Measurements from ENCODE around the gene PIAS1.
"Not testable (repeated sequence)": the region's sequence is repeated elsewhere in the genome, so short reads cannot be mapped to it uniquely, and the experiment has no call there.

The PIAS1 gene

GRCh38 chr15:68034719-68035293 lies 19.3 kb upstream of the PIAS1 start:
- DNase-seq (ENCODE audit: low read depth), result no peak

DNA sequence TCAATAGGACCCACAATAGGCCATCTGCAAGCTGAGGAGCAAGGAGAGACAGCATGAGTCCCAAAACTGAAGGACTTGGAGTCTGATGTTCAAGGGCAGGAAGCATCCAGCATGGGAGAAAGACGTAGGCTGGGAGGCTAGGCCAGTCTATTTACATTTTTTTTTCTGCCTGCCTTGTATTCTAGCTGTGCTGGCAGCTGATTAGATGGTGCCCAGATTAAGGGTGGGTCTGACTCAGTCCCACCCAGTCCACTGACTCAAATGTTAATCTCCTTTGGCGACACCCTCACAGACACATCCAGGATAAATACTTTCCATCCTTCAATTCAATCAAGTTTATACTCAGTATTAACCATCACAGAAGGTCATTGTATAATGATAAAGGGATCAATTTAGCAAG lies 15.9 kb upstream of the PIAS1 start:
- DNase-seq (ENCODE audit: low read depth), result no peak

DNA sequence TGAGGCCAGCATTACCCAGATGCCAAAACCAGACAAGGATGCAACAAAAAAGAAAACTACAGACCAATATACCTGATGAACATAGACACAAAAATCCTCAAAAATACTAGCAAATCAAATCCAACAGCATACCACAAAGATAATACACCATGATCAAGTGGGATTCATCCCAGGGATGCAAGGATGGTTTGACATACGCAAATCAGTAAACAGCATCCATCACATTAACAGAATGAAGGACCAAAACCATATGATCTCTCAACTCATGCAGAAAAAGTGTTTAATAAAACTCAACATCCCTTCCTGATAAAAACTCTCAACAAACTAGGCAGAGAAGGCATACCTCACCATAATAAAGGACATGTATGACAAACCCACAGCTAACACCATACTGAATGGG lies 14.0 kb upstream of the PIAS1 start:
- DNase-seq (ENCODE audit: low read depth), result no peak

DNA sequence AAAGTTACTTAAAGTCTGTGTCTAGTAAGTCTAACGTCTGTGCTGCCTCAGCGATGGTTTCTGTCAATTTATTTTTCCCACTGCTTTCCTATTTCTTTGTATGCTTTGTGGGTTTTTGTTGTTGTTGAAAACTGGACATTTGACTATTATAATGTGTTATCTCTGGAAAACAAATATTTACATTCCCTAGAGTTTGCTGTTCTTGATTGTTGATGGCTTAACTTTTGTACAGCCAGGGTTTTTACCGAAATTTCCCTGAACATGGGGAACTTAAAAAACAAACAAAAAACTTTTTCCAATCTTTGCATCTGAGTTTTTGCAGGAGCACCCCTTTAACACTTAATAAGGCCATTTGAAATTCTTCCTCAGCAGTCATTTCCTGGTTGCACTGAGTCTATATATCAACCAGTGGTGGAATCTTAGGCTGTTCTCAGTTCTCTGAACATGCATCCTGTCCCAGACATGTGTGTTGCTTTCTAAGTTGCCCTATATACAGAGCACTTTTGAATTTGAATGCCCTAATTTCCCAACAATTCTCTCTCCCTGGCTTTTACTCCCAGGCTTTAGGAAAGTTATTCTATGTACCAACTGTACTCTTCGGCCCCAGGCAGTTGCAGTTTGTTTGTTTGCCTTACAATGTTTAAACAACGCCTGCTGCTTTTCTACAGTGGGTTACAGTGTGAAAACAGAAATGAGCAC lies 11.8 kb upstream of the PIAS1 start:
- no peak for DNase-seq (ENCODE audit: low read depth)

GRCh38 chr15:68042855-68043222 lies 11.3 kb upstream of the PIAS1 start:
- no peak for DNase-seq (ENCODE audit: low read depth)

DNA sequence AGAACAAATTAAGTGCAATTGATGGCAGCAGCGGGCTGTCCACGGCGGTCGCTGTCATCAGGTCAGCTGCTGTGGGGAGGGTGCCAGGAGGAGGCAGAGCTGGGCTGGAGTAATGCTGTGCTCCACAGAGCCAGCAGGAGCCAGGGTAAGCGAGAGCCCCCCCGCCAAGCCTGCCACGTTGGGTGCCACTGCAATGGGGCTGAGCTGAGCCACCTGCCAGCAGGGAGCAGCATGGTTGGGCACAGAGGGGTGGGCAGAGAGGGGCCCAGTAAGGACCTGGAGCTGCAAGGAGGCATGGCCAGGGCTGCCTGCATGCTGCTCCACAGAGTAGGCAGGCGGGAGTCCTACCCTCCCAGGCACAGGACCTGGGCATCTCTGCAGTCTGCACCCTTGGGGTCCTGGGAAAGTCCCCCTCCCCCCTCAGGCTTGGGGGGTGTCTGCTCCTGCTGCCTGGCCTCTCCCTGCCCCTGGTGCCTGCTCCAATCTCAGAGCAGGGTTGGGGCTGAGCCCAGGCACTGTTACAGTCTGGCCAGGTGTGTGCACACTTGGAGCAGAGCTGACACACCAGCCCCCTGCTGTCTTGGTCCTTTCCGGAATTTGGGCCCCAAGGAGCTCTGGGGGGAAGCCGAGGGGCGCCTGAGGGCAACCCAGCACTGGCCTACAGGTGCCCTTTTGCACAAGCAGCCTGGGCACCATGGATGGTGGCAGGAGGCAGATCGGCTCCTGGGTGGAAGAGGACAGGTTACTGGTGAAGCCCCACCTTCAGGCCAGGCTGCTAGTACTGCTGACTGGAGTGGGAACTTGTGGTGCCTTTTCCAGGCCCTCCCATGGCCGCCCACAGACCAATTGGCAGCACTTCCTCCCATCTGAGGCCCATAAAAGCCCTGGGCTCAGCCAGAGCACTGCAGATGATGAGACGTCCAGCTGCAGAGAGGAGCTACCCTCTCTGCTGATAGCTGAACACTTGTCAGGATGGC lies 8.5 kb upstream of the PIAS1 start:
- no peak for DNase-seq (ENCODE audit: low read depth)

DNA sequence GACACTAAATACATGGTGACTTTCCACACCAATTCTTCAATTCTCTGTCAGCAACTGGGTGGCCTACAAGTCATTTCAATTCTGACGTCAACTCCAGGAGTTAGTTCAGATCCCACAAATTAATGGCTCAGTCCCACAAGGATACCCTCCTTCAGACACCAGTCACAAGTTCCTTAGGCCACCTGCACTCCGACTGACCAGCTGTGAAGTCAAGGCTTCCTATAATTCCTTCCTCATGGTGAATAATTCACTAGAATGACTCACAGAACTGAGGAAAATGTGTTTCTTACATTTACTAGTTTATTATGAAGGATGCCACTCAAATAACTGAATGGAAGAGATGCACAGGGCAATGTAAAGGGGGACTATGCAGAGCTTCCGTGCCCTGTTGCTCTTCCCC lies 6.3 kb upstream of the PIAS1 start:
- DNase-seq (ENCODE audit: low read depth), result no peak

- no peak for DNase-seq (ENCODE audit: low read depth)
These were observed 3.0 kb upstream of the PIAS1 start for GRCh38 chr15:68051109-68051508.

- DNase-seq (ENCODE audit: low read depth), result no peak
These were observed 2.2 kb upstream of the PIAS1 start for GRCh38 chr15:68051907-68052306.

- no peak for DNase-seq (ENCODE audit: low read depth)
These were observed 1.7 kb upstream of the PIAS1 start for GRCh38 chr15:68052431-68052830.

DNA sequence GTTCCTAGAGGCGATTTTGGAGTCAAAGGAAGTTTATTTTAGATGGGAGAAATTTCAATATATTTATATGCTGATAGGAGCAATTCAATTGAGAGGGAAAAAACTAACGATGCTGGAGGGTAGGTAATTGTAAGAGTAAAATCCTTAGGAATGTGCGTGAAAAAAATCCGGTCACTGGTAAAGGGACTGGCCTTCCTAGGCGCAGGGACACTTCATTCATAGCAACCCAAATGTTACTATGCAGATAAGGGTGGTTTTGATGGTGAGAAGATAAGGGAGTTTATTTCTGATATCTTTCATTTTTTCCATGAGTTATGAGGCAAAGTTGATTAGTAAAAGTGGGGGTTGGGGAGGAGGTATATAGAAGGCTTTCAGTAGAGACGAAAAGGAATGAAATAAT lies 1.1 kb upstream of the PIAS1 start:
- no peak for DNase-seq (ENCODE audit: low read depth)

- peak; percentile 8 for DNase-seq (ENCODE audit: low read depth)
These were observed 611 bp downstream of the PIAS1 start for GRCh38 chr15:68054628-68055223.

DNA sequence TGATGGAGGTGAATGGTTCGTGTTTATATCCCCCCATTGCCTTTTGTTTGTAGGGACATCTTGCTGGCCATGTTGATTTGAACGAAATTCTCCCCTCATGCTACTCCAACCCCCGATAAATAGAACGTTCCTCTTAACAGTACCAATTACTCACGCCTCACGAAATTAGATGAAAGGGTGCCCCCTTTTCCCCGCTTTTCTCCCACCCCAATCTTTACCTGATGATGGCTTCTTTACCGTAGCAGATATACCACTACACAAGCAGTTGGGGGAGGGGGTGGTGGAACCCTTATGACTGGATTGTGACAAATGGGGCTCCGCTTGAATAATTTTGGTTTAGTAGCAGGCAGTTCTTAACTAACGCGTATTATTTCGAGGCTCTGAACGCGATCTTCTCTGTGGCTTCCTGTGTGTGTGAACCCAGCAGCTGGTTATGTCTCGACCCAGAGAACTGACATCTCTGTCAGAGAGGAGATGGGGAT lies 1.1 kb downstream of the PIAS1 start:
- peak; percentile 20 for DNase-seq (ENCODE audit: low read depth)

GRCh38 chr15:68056097-68056865 lies 2.2 kb downstream of the PIAS1 start:
- DNase-seq (ENCODE audit: low read depth), result no peak

GRCh38 chr15:68057034-68057433 lies 2.9 kb downstream of the PIAS1 start:
- DNase-seq (ENCODE audit: low read depth), result no peak

DNA sequence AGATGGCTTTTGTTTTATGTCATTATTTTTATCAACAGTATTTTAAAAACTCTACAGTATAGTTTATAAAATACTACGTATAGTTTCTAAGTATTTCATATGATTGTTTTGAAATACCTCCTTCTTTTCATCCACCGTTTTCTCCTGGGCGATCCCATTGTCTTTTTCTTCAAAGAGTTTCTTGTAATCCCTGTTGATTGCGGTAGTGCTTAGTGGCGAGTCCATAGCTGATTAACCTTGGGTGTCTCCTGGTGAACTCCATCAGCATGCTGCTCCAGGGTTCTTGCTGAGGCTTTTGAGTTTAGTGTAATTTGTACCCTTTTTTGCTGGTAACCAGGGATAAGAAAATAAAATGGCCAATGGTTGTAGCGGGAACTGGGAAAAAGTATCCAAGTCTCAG lies 3.6 kb downstream of the PIAS1 start:
- DNase-seq (ENCODE audit: low read depth), result no peak

GRCh38 chr15:68058970-68059369 lies 4.9 kb downstream of the PIAS1 start:
- DNase-seq (ENCODE audit: low read depth), result not testable (repeated sequence)

DNA sequence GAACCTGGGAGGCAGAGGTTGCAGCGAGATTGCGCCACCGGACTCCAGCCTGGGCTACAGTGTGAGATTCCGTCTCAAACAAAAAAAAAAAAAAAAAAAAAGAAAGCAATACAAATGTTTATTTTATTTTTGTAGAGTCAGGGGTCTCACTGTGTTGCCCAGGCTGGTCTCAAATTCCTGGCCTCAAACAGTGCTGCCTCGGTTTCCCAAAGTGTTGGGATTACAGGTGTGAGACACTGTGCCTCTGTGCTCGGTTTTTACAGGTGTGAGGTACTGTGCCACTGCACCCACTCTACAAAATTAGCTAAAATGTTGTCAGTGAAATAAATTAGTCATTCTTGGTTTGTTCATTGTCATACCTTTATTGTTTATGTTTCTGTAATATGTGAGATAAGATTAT lies 5.5 kb downstream of the PIAS1 start:
- no peak for DNase-seq (ENCODE audit: low read depth)

GRCh38 chr15:68061171-68061570 lies 7.1 kb downstream of the PIAS1 start:
- no peak for DNase-seq (ENCODE audit: low read depth)

DNA sequence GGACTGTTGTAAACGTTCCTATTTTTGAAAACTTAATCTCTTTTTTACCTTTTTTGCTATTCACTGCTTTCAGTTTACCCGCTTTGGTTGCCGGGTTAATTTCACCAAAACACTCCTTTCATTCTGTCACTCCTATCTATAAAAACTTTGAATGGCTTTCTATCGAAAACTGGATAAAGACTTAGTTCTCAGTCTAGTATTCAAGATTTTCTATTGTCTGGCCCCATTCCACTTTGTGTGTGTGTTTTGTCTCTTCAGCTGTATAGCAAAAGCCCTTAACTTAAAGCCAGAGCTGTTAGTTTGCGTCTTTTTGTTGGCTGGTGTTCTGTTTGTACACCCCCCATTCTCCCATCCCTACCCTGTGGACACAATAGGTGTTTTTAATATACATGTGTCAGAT lies 7.5 kb downstream of the PIAS1 start:
- no peak for DNase-seq (ENCODE audit: low read depth)

DNA sequence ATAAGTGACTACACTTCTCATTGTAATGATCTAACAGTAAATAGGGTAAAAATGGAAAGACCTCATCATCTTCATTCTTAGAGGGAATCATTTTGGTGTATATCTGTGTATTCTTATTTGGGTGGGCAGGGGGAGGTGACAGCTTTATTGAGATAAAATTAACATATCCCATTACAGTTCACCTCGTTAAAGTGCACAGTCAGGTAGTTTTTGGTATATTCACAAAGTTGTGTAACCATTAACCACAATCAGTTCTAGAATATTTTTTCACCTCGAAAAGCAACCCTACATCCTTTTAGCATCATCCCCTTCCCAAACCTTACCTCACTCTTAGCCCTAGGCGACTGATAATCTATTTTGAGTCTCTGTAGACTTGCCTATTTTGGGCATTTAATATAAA lies 8.1 kb downstream of the PIAS1 start:
- DNase-seq (ENCODE audit: low read depth), result no peak
